Renal cortical epithelial cell (primary cell): ENCODE data around the gene GPR161. TPM values are rescaled to one million over a fixed set of nuclear protein-coding genes. Genes with fewer than 3 reads are reported as not detected.

Experiments used
- DNase-seq: peaks from one replicate; pipeline ENCODE4 v3.0.0-alpha.2; 2011; ENCODE audit warnings: low read depth
- total RNA-seq: library from RNA; depleted of rRNA; stranded (reverse); fragments of >200 nt; gene quantifications from 2 replicates; pipeline ENCODE4 v1.2.3, GENCODE V29; 2014

The GPR161 gene
- total RNA-seq, 1 donor from 2014 or later = 20.0 TPM

GRCh38 chr1:168148916-168149315, 12.2 kb upstream of the GPR161 start:
- DNase-seq = no peak

- DNase-seq = no peak
These were observed 9.9 kb upstream of the GPR161 start for GRCh38 chr1:168146626-168147025.

- DNase-seq = no peak
These were observed 9.4 kb upstream of the GPR161 start for GRCh38 chr1:168146160-168146539.

GRCh38 chr1:168145184-168146159, 8.7 kb upstream of the GPR161 start:
- DNase-seq = peak; percentile 73

- no peak for DNase-seq
These were observed 5.2 kb upstream of the GPR161 start for GRCh38 chr1:168141871-168142385.

- no peak for DNase-seq
These were observed 2.3 kb upstream of the GPR161 start for GRCh38 chr1:168139070-168139469.

GRCh38 chr1:168138134-168138533, 1.4 kb upstream of the GPR161 start:
- DNase-seq = no peak

- DNase-seq = no peak
These were observed 738 bp upstream of the GPR161 start for GRCh38 chr1:168137515-168137821.

- no peak for DNase-seq
These were observed 615 bp downstream of the GPR161 start for GRCh38 chr1:168135921-168136708.

GRCh38 chr1:168135116-168135920, 1.4 kb downstream of the GPR161 start:
- DNase-seq = no peak

- DNase-seq = no peak
These were observed 2.1 kb downstream of the GPR161 start for GRCh38 chr1:168134642-168135041.

GRCh38 chr1:168134132-168134531, 2.6 kb downstream of the GPR161 start:
- DNase-seq = no peak

GRCh38 chr1:168129933-168130332, 6.8 kb downstream of the GPR161 start:
- DNase-seq = no peak

GRCh38 chr1:168127503-168127902, 9.2 kb downstream of the GPR161 start:
- DNase-seq = no peak

GRCh38 chr1:168125051-168125450, 11.7 kb downstream of the GPR161 start:
- no peak for DNase-seq

- DNase-seq = peak; percentile 27
These were observed 15.2 kb downstream of the GPR161 start for GRCh38 chr1:168121401-168122011.

GRCh38 chr1:168119750-168120149, 17.0 kb downstream of the GPR161 start:
- DNase-seq = no peak

GRCh38 chr1:168116327-168116799, 20.4 kb downstream of the GPR161 start:
- no peak for DNase-seq

GRCh38 chr1:168114845-168115244, 21.9 kb downstream of the GPR161 start:
- DNase-seq = no peak

GRCh38 chr1:168112673-168113305, 23.9 kb downstream of the GPR161 start:
- peak; percentile 90 for DNase-seq
